ENCODE data around the gene MYH7.
"Not testable (repeated sequence)": the region's sequence is repeated elsewhere in the genome, so short reads cannot be mapped to it uniquely, and the experiment has no call there.

MYH7 gene

DNA sequence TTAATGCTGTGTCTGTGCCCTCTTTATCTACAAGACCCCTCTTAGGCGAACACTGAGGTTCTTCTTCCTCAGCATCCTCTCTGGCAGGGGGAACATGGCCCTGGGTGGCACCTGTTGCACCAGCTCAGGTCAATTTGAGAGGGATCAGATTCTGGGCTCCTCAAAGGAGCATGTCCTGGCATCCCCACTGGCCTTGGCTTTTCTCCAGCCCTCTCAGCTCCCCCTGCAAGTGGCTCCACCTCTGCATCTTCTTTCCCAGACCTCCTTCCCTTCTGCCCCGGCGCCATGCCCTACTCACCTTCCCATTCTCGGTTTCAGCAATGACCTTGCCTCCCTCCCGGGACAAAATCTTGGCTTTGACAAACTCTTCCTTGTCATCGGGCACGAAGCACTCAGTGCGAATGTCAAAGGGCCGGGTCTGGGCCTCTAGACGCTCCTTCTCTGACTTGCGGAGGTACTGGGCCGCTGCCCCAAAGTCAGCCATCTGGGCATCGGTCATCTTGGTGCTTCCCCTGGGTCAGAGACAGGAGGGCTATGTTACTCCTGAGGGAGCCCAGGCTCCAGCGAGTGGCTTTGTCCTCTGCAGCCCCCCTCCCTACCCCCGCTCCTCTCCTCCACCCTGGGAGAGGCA lies 28.6 kb downstream of the MYH7 start:
- DNase-seq (ENCODE audit: low read depth in 2 of 2): no peak

DNA sequence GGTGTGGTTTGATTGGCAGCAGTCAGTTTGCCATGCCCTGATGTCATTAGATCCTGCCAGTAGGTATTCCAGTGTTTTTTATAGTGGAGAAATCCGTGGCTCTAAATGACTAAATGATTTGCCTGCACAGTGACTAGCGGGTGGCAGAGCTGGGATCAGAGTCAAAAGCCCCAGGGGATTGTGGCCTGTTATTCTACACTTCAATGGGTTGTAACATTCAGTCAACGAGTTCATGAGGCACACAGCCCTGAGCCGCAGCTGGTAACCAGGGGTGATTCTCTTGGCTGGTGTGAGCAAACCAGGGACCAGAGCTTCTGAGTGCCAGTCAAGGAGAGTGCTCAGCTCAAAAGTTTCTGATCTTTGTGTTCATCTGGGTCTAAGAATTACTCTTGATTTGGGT lies 29.2 kb downstream of the MYH7 start:
- DNase-seq (ENCODE audit: low read depth in 2 of 2): no peak

DNA sequence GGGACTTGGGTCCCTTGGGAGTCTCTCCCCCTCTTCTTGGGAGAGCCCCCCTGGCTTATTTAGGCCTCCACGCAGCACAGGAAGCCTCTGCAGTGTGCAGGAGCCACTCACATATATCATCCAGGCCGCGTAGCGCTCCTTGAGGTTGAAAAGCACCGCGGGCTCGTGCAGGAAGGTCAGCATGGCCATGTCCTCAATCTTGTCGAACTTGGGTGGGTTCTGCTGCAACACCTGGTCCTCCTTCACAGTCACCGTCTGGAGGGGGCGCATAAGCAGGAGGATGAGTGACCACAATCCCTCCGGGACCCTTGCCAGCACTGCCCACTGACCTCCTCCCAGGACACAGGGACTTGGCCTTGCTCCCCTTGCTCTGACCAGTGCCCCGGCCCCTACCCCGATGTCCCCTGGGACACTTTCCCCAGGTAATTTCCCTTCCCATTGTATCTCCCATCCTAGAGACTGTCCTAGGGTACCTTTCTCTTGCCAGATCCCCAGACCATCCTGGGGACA lies 29.9 kb downstream of the MYH7 start:
- DNase-seq (ENCODE audit: low read depth in 2 of 2): no peak

GRCh38 chr14:23405096-23405495 lies 30.4 kb downstream of the MYH7 start:
- no peak for DNase-seq (ENCODE audit: low read depth in 2 of 2)

GRCh38 chr14:23404331-23404900 lies 31.0 kb downstream of the MYH7 start:
- no peak for DNase-seq (ENCODE audit: low read depth in 2 of 2)

GRCh38 chr14:23403908-23404307 lies 31.6 kb downstream of the MYH7 start:
- no peak for DNase-seq (ENCODE audit: low read depth in 2 of 2)

DNA sequence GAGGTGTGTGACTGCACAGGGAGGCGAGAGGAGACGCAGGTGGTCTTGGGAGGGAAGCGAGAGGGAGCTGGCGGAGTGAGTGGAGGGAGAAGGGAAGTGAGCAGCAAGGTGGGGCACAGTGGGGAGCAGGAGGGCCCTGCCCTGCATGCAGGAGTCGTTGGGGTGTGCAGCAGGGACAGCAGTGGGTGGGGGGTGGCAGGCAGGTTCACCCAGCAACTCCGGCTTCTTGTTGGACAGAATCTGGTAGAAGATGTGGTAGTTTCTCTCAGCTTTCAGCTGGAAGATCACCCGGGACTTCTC lies 32.4 kb downstream of the MYH7 start:
- DNase-seq (ENCODE audit: low read depth in 2 of 2): no peak

GRCh38 chr14:23402296-23403138 lies 32.9 kb downstream of the MYH7 start:
- DNase-seq (ENCODE audit: low read depth in 2 of 2): no peak

GRCh38 chr14:23401291-23401690 lies 34.2 kb downstream of the MYH7 start:
- DNase-seq (ENCODE audit: low read depth in 2 of 2): no peak

GRCh38 chr14:23400496-23401149 lies 34.8 kb downstream of the MYH7 start:
- DNase-seq (ENCODE audit: low read depth in 2 of 2): not testable (repeated sequence)

DNA sequence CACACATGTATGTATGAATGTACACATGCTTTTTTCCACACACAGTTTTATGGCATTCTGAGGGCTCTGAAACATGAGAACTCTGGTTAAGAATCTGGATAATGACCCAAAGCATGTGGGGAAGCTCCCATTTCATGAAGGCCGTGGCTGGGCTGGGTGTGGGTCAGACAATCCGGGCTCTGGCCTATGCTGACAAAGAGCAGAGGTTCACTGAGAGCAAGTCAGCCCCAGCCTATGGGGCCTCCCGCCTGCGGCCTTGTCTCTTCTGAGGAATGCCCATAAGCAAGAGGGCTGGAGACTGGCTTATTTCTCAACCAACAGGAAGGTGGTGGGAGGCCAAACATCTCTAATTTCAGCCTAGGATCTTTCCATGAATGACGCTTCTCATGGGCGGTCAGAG lies 35.9 kb downstream of the MYH7 start:
- DNase-seq (ENCODE audit: low read depth in 2 of 2): no peak

DNA sequence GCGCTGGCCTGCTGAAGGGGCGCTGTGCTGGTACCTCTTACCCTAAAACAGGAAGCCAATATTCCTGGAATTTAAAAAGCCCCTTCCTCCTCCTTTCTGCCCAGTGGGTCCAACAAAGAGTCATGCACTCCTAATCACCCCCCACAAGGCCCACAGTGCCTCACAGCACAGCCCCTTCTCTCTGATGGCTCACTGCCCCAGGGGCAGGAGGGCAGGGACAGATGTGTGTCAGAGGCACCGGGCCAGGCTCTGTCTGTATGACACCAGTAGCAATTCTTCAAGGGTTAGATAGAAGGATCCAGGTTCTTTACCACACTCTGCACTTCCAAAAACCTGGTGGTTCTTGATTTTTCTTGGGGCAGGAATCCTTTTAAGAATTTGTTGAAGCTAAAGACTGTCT lies 36.3 kb downstream of the MYH7 start:
- no peak for DNase-seq (ENCODE audit: low read depth in 2 of 2)

DNA sequence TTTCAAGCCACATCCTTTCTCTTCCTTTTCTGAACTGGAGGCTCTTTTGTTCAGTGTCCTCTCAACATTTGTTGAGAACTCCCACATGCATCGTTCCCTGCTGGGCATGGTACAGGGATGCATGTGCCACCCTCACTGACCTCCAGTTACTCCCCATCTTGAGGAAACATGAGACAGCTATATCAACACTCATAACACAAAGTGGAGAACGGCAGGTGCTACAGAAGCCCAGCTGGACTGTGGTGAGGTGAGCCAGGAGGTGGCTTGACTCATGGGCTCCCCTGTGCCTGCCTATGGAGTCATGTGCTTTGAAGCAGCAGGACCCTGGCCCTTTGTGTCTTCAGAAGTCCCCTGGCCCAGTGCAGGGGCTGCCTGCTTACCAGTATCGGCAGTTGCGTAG lies 37.1 kb downstream of the MYH7 start:
- DNase-seq (ENCODE audit: low read depth in 2 of 2): no peak

GRCh38 chr14:23396781-23397407 lies 38.6 kb downstream of the MYH7 start:
- no peak for DNase-seq (ENCODE audit: low read depth in 2 of 2)

DNA sequence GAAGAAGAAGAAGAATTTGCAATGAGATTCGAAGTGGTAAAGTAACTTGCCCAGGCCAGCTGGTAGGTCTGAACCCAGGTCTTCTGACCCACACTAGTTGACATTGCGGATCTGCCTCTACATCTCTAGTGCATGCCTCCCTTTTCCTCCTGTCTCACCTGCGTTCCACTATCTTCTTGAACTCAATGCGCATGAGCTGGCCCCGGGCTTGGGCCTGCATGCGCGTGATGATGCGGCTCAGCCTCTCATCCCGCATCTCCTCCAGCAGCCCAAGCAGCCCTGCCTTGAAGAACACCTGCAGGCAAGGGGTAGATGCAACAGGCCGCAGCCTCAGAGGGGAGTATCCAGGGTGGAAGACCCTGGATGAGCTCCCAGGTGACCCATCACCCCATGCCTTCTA lies 39.3 kb downstream of the MYH7 start:
- DNase-seq (ENCODE audit: low read depth in 2 of 2): no peak

DNA sequence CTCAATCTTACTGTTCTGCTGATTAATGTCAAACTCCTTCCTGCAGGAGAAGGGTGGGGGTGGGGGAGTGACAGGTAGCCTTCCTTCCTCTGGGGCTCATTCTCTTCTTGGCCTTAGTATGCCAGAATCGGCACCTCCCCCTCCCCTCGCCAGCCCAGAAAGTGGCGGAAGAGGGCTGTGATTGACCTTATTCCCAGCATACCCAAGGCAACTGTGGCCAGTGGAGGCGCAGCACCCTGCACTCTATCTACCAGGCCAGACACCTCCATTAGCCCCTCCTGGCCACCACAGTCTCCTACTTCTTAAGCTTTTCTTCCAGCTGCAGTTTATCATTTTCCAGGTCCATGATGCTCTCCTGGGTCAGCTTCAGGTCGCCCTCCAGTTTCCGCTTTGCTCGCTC lies 42.8 kb downstream of the MYH7 start:
- DNase-seq (ENCODE audit: low read depth in 2 of 2): no peak

DNA sequence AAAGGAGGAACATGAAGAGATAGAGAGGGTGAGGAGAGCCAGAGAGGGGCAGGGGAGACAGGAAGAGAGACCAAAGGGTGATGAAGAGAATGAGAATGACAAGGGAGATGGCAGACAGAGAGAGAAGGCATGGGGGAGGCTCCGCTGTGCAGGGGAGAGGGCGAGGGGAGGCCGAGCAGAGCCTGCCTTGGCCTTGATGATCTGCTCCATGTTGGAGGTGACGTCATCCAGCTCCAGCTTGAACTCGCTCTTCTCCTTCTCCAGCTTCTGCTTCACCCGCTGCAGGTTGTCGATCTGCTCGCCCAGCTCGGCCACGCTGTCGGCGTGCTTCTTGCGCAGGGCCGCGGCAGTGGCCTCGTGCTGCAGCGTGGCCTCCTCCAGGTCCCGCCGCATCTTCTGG lies 45.6 kb downstream of the MYH7 start:
- DNase-seq (ENCODE audit: low read depth in 2 of 2): not testable (repeated sequence)

DNA sequence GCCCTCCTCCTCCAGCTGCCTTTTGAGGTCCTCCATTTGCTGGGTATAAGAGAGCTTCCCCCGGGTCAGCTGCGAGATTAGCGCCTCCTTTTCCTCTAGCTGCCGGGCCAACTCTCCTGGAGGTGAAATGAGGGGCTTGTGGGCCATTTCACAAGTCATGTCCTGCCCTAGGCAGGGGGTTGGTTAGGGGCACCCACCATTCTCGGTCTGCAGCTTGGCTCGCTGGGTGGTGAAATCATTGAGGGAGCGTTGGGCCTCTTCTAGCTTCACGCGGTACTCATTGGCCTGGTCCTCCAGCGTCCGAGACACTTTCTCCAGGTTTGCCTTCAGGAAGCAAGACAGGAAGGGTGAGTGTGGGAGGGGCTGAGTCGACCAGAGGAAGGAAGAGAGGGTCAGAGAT lies 46.1 kb downstream of the MYH7 start:
- DNase-seq (ENCODE audit: low read depth in 2 of 2): no peak

- no peak for DNase-seq (ENCODE audit: low read depth in 2 of 2)
These were observed 46.5 kb downstream of the MYH7 start for GRCh38 chr14:23388996-23389395.

DNA sequence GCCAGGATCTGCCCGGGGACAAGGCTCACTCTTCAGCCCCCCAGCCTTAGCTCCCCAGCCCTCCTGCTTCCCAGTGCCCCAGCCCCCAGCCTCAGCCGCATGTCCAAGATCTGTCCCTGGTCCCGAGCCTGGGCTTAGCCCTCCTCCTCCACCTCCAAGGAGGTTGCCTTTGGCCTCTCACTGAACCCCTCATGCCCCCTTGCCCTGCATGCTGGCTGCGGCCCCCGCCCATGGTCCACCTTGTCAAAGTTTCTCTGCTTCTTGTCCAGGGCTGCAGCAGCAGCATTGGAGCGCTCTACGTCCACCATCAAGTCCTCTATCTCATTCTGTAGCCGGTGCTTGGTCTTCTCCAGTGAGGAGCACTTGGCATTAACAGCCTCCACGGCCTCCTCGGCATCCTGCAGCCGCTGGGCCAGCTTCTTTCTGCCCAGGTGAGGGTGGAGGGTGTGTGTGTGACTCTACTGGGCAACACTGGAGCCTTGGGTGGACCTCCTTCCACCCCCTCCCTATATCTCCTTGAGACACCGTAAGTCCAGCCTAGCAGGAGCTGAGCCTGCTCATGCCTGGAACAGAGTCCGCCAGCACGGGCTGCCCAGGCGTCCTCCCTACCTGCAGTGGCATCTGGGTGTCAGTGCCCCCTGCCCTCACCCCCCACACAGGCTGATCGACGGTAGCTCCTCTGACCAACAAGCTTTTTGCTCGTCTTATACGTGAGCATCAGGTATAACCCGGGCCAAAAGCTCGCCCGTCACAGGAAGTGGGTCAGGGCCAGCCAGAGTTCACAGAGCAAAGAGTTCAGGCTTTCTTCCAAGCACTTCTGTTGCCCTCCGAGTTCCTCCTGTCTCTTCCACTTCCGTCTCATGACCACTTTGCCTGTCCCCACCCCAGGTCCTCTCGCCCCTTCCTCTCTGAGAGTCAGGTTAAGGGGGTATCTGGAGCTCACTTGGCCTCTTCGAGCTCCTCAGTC lies 47.3 kb downstream of the MYH7 start:
- DNase-seq (ENCODE audit: low read depth in 2 of 2): no peak

- DNase-seq (ENCODE audit: low read depth in 2 of 2): no peak
These were observed 48.5 kb downstream of the MYH7 start for GRCh38 chr14:23386999-23387398.
